Stimulated activated CD8-positive, alpha-beta memory T cell treated with anti-CD3 and anti-CD28 coated beads, Interleukin-7, amount 100 ng/mL, for 1 hour (primary cell): Measurements from ENCODE around the gene CNN1.
A peak's percentile ranks its signal among the peaks of the same experiment; 100 is the strongest.
"Not testable (repeated sequence)": the region's sequence is repeated elsewhere in the genome, so short reads cannot be mapped to it uniquely, and the experiment has no call there.

ENCODE experiments used
- DNase-seq, 2 donors: peaks; one replicate each; pipeline ENCODE4 v3.0.0-alpha.2; 2020; ENCODE audit warnings: low read depth in 2 of 2

CNN1 gene

DNA sequence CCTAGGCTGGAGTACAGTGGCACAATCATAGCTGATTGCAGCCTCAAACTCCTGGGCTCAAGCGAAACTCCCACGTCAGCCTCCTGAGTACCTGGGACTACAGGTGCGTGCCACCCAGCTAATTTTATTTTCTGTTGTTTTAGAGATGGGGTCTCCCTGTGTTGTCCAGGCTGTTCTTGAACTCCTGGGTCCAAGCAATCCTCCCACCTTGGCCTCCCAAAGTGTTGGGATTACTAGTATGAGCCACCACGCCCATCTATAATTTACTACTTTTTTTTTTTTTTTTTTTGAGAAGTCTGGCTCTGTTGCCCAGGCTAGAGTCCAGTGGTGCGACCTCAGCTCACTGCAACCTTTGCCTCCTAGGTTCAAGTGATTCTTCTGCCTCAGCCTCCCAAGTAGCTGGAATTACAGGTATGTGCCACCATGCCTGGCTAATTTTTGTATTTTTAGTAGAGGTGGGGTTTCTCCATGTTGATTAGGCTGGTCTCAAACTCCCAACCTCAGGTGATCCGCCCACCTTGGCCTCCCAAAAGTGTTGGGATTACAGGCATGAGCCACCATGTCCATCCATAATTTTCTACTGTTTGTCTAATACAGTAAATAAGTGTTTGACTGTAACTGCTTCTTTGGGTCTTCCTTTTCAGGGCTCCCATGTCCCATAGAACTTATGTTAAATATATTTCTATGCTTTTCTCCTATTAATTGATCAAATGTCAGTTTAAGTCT, 25.6 kb downstream of the CNN1 start:
- DNase-seq, result not testable (repeated sequence)

- DNase-seq, result not testable (repeated sequence)
Measured at GRCh38 chr19:11565649-11565980, 27.0 kb downstream of the CNN1 start.

DNA sequence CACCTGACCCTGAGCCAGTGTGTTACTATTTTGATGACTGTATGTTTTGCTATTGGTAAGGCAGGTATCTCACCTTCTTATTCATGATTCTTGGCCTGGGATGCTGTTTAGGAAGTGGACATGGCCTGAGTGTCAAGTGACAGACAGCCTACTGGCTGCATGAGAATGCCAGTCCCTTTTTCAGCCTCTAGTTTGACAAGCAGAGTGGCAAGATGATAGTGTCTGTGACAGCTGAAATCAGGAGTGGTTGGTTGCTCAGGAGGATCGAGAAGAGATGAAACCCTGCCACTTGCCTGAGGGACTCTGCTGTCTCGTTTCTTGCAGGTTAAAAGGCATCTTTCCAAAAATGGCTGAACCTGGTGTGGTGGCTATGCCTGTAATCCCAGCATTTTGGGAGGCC, 27.5 kb downstream of the CNN1 start:
- DNase-seq, result no peak

GRCh38 chr19:11570039-11570462, 31.4 kb downstream of the CNN1 start:
- no peak for DNase-seq

- not testable (repeated sequence) for DNase-seq
Measured at GRCh38 chr19:11573354-11573753, 34.7 kb downstream of the CNN1 start.

GRCh38 chr19:11573763-11574162, 35.1 kb downstream of the CNN1 start:
- DNase-seq, result not testable (repeated sequence)

GRCh38 chr19:11574689-11575088, 36.0 kb downstream of the CNN1 start:
- DNase-seq, result no peak

DNA sequence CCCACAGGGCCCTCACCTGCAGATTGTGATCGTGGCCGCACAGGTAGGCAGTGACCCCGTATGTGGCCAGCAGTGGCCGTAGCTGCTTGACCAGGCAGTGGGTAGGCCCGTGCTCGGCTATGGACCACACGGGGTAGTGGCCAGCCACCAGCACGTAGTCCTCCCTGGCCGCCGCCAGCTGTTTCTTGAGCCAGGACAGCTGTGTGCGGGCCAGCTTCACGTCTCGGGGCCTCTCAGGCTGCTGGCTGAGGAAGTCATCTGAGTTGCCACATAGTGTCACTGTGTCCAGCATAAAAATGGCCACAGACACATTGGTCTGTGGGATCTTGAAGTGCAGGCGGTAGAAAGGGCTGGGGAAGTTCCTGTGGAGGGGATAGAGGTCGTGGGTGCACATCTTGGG, 37.6 kb downstream of the CNN1 start:
- no peak for DNase-seq

DNA sequence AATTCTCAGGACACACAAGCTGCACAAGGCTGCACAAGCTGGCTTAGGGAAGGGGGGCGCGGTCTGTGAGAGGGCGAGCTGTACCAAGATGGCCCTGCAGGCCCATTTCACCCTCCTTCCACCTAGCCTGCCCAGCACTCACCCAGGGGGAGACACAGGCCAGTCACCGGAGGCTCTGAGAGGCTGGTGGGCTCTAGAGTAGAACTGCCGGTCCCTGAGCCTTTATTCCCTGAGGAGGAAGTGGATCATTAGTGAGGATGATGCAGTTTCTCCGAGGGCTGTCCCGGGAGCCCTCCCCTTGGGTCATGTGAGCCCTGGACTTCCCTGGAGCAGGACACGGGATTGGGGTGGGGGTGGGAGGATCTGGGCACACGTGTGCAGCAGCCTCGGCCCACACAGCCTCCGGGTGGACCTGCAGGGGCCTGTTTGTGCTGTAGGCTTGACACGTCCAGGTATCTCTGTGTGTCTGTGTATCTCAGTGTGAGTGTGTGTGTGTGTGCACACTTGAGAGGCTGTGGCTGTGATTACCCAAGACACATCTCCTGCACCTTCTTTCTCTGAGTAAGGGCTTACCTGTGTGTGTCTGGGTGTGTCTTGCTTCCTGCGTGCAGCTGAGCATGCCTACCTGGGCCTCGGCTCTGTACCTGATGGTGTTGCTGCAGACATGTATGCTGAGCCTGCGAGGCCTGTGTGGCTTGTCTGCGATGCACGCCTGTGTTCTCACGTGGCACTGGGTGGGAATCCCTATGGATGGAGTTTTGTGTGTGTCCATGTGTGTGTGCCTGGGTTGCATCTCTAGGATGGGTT, 39.0 kb downstream of the CNN1 start, which contains the start of gene ACP5:
Gene ACP5, minus strand, starts transcription at position 195 of the 807 bp plus-strand sequence. CDS start 328 bp downstream, outside the sequence.
- no peak for DNase-seq

DNA sequence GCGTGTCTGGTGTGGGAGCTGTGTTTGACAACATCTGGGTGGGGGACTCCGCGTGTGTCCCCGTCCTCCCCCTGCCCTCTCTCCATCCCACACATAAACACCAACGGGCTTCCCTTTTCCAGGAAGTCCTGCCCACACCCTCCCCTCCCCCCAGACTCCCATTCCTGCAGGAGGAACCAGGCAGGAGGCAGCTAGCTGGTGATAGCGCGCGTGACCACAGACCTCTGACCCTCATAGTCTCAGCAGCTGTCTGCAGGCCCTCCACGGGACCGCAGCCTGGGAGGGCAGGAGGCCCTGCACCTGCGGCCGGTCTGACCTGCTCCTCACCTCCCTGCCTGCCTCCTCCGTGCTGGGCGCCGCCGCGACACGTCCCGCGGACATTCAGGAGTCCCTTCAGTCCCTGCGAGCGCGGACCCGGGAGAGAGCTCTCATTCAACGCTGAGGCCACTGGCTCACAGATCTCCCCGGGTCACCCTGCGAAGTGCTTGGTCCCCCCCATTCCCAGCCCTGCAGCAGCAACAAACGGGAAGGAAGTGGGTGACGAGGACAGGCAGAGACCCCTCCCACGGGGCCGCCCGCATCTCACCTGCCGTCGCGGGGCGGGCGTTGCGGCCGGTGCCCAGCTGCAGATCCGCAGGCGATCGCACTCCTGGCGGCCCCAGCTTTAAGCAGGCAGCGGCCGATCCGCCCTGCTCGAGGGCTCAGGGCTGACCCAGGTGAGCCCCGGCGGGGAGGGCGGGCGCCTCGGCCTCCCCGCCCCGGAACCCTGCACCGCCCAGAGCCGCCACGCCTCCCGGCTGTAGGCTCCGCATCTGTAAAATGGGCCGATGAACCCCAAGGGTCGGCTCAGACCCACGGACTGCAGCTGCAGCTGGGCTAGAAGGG, 39.8 kb downstream of the CNN1 start:
- no peak for DNase-seq

- no peak for DNase-seq
Measured at GRCh38 chr19:11580116-11580515, 41.5 kb downstream of the CNN1 start.

- DNase-seq, result no peak
Measured at GRCh38 chr19:11581740-11582139, 43.1 kb downstream of the CNN1 start.

DNA sequence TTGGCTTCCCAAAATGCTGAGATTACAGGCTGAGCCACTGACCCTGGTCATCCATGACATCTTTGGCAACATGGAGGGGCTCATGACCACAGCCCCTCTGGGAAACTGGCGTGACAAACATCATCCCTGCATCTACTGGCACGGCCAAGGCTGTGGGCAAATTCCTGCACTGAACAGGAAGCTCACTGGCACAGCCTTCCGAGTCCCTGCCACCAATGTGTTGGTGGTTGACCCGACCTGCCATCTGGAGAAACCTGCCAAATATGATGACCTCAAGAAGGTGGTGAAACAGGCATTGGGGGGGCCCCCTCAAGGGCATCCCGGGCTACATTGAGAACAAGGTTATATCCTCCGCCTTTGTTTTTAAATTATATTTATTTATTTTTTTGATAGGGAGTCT, 47.7 kb downstream of the CNN1 start:
- no peak for DNase-seq

- DNase-seq, result peak; percentile 60 to 61
Measured at GRCh38 chr19:11587302-11587974, 48.8 kb downstream of the CNN1 start.

DNA sequence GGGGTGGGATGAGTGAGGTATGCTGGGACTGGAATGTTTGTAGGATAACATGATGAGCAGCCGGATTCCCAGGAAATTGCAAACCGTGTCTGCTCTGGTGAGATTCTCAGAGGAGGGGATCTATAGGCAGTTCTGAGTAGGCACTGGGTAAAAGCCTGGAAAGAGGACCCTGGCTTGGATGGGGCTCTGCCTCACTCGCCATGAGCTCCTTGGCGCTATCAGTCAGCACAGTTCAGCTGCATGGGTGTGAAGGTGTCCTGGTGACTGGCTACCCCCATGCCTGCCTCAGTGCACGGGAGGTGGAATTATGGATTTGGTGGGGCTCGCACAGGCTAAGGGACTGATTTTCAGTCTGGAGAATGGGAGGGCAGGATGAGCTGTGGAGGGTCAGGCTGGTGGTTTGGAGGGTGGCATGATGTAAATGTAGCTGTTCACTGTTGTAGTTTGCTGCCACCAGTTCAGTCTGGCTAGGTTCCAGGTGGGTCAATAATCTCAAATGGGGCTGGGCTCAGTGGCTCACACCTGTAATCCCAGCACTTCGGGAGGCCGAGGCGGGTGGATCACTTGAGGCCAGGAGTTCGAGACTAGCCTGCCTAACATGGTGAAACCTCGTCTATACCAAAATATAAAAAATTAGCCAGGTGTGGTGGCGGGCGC, 49.5 kb downstream of the CNN1 start:
- DNase-seq, result no peak

DNA sequence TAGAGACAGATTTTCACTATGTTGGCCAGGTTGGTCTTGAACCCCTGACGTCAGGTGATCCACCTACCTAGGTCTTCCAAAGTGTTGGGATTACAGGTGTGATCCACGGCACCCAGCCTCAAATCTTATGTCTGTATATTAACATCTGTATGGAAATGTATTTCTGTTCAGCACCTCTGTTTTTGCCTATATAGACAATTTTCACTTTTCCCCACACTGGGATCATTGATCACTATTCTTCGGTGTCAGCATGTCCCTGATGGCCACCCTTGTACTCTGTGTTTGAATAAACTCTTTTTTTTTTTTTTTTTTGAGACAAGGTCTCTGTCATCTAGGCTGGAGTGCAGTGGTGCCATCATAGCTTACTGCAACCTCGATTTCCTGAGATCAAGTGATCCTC, 55.4 kb downstream of the CNN1 start:
- no peak for DNase-seq

DNA sequence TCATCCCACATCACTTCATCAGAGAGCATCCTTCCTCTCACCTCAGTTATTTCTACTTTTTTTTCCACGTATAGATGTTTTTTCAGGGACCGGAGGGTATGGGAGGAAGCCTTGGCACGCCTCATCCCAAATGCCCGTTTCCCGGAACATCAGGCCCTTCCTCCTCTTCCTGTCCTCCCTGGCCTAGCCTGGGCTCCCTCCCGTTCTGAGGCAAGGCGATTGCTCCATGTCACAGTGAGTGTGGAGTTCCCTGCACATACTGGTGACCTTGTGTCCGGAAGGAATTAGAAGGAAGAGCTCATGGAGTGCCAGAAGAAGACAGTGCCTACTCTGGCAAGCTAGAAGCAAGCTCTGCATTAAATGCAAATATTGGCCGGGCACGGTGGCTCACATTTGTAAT, 57.5 kb downstream of the CNN1 start:
- no peak for DNase-seq

DNA sequence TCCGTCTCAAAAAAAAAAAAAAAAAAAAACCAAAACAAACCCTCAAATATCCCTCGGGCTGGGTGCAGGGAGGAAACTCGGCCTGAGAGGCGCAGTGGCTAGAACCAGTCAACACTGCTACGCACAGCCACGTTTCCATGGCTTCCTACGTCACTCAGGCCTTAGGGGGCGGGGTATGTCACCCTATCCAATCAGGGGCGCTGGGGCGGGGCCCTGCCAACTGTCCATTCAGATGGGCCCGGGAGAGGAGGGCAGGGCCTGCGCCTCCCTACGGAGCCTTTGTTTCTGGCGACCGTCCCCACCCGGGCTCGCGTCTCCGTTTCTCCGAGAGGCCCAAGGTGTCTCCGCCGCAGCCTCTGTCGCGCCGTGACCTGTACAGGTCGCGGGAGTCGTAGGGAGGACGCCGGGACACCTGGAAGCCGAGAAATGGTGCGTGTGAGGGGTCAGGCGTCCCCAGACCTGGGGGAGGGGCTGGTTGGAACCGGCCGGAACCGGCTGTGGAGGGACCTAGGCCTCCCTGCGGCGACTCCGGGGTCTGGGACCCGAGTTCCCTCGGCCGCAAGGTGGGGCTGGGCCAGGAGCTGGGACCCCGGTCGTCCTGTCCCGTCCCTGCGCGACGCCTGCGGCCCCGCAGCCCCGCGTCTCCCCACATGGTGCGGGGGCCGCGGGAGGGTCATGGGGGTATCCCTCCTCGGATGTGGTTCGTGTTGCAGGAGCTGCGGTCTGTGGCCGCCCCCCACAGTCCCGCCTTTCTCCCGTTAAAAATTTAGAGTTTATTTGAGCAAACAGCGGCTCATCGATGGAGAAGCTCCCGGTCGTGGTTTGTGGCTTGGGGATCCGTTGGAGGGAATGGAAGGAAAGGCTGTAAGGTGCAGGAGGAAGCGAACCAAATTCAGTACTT, 58.8 kb downstream of the CNN1 start, which contains the start of gene ZNF627:
Gene ZNF627, plus strand, starts transcription at position 282 of the 901 bp plus-strand sequence. Its CDS starts 145 bp downstream, at position 427.
- peak; percentile 93 to 95 for DNase-seq

DNA sequence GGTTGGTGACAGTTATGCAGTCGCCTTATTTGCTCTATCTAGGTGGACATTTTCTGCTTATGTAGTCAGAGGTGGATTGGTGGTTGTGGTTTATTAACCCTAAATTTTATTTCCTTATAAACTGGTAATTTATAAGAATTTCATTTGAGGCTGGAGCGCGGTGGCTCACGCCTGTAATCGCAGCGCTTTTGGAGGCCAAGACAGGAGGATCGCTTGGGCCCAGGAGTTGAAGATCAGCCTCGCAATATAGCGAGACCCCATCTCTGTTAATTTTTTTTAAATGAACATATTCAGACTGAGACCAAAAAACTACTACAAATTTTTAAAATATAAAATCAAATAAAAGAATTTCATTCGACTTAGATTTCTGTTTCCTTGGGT, 59.4 kb downstream of the CNN1 start:
- no peak for DNase-seq

DNA sequence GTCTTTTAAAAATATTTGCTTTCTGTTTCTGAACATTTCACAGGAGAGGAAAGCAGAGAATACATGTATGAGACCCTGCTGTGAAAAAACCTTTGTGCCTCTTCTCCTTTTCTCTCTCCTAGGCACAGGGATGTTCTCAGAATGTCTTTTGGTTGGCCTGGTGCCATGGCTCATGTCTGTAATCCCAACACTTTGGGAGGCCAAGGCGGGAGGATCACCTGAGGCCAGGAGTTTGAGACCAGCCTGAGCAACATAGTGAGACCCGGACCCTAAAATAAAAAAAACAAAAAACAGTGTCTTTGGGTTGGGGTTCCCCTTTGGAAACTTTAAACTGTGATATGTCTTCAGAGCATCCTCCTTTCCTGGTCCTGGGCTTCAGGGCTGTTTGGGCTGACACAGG, 60.1 kb downstream of the CNN1 start:
- no peak for DNase-seq
